ENCODE results near the gene MMP25. TPM values are rescaled to one million over a fixed set of nuclear protein-coding genes. Genes with fewer than 3 reads are reported as not detected.

MMP25 gene
- total and polyA plus RNA-seq, 9 of the 15 experiments (the other 6 are each of a cell fraction or from before 2014, with no cell fraction given) = 0.03 to 0.04 TPM; not detected in 7

GRCh38 chr16:3065742-3066439 is 19.5 kb downstream of the MMP25 start (continued):
- TF ChIP-seq MYBL2 (IDR thresholded peaks at IDR 0.05; ENCODE audit: low read depth) (no peak), MYBL2 (CRISPR knock-in tag; IDR thresholded peaks at IDR 0.05; ENCODE audit: borderline replicate concordance) (no peak), SMARCE1 (IDR thresholded peaks at IDR 0.05) (no peak)

DNA sequence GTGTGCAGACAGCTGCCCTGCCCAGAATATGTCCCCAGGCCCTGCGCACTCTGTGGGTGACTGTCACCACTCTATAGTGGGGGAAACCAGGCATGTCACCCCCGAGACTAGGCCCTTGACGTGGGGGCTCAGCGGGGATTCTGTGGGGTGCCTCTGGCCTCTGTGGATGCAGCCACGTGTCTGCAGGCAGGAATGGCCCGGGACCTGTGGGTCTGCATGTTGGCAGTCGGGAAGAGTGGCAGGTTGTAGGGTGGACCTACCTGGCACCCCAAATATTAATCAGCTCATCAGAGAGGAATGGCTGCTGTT is 20.0 kb downstream of the MMP25 start:
- no peaks in the 10 kb centered on the region for H3K36me3 ChIP-seq (ENCODE audit: control insufficient read depth, insufficient read depth, low read length)
- intact Hi-C loops (cut with micrococcal nuclease) (no loop called here), in situ Hi-C loops (cut with MboI) (no loop called here)
- no peaks in the 10 kb centered on the region for H3K79me2 ChIP-seq (ENCODE audit: control insufficient read depth, insufficient read depth, low read length)
- TF ChIP-seq CEBPG (CRISPR knock-in tag; IDR thresholded peaks at IDR 0.05) = no peak
- no peak for TF ChIP-seq CEBPG (tag; conservative IDR thresholded peaks at IDR 0.05 in 1 of 2, IDR thresholded peaks at IDR 0.05 in 1 of 2)
- TF ChIP-seq ZNF583 (CRISPR knock-in tag; IDR thresholded peaks at IDR 0.05) = no peak
- TF ChIP-seq FOXP4 (CRISPR knock-in tag; IDR thresholded peaks at IDR 0.05; ENCODE audit: borderline replicate concordance) = no peak
- no peak for TF ChIP-seq ZNF23 (CRISPR knock-in tag; IDR thresholded peaks at IDR 0.05)
- no peak for TF ChIP-seq CBFA2T2 (conservative IDR thresholded peaks at IDR 0.05)
- no peak for TF ChIP-seq HNRNPK (IDR thresholded peaks at IDR 0.05; ENCODE audit: low read depth, low read length, poor library complexity, severe bottlenecking)
- TF ChIP-seq PCBP2 (IDR thresholded peaks at IDR 0.05; ENCODE audit: low read depth, low read length, poor library complexity, severe bottlenecking) = no peak
- FAIRE-seq (no peak), ATAC-seq (no peak), DNase-seq (ENCODE audit: extremely low read depth in 1 of 4, low spot score in 3 of 4) (no peak)
- no peak overlapping the region for H3K4me3 ChIP-seq
- H3K27me3 ChIP-seq (ENCODE audit: control insufficient read depth in 2 of 2, insufficient read depth in 2 of 2, low read length in 2 of 2) = no peaks in the 10 kb centered on the region
- ChIA-PET POLR2A (interaction anchor here (0.7 kb wide), 1 partner anchor 86 kb away, joined by 3 read pairs; no protein-coding TSS in a partner anchor), CTCF (ENCODE audit: low intra/inter-chr PET ratio) (no interaction called here)
- peaks cover 8 to 41% of the 10 kb centered on the region in 2 experiments; a peak in 4 of 5 replicates for H3K4me1 ChIP-seq (replicated peaks in 1 of 2; ENCODE audit: control insufficient read depth in 2 of 2, insufficient read depth in 2 of 2, low read length in 2 of 2)
- H2AFZ ChIP-seq (ENCODE audit: low read depth, low read length) = no peak overlapping the region
- H3K9ac ChIP-seq (ENCODE audit: insufficient read depth in 1 of 2, low read depth in 2 of 2, low read length in 2 of 2) = no peak overlapping the region
- WGBS (ENCODE audit: insufficient coverage, low coverage, missing lambda C conversion rate) = 71% methylated on average over 5 of the region's 7 CpGs
- no peaks in the 10 kb centered on the region for H3K9me3 ChIP-seq (replicated peaks; ENCODE audit: control insufficient read depth, insufficient read depth, low read depth, low read length)
- no peak overlapping the region for H3K27ac ChIP-seq (ENCODE audit: extremely low read depth, low read depth, low read length)
- no peaks in the 10 kb centered on the region for H3K9me1 ChIP-seq (ENCODE audit: control insufficient read depth, insufficient read depth, low read length)
- H4K20me1 ChIP-seq (replicated peaks; ENCODE audit: control insufficient read depth, insufficient read depth, low read length) = no peaks in the 10 kb centered on the region
- BruUV-seq (replicated peaks) = no TSS peak
- H3K4me2 ChIP-seq (ENCODE audit: insufficient read depth, low read length) = no peak overlapping the region

All from K562 (cell line).